H1 (cell line): Measurements from ENCODE around the gene DVL2. TPM values are rescaled to one million over a fixed set of nuclear protein-coding genes. Genes with fewer than 3 reads are reported as not detected.

Experiments
- CTCF ChIA-PET: fragments of 300-600 bp; sonication (Branson Sonifier 250); formaldehyde crosslinking; loops from one replicate; lab custom pipeline; 2021; ENCODE audit not compliant: partially characterized antibody; lab: Charles Lee
- POLR2A ChIA-PET: fragments of 300-600 bp; sonication (Branson Sonifier 250); formaldehyde crosslinking; loops from one replicate; lab custom pipeline; 2021; ENCODE audit warnings: inconsistent platforms; ENCODE audit not compliant: partially characterized antibody; lab: Charles Lee
- DNase-seq, 2 experiments: peaks; one replicate each; pipeline versions ENCODE4 v3.0.0 to v3.0.0-alpha.2; 2010 to 2022; ENCODE audit warnings: low spot score in 2 of 2, low read depth in 1 of 2, mixed read lengths in 1 of 2
- FAIRE-seq: peaks from 2 replicates; lab custom pipeline; 2011; peaks lifted over from hg19 to GRCh38; lab: Jason Lieb, UNC
- H2AFZ ChIP-seq: 2 replicates; pipeline ENCODE4 v1.8.1; 2012; ENCODE audit warnings: low read length, inconsistent platforms
- H2AK5ac ChIP-seq: 2 replicates; pipeline ENCODE4 v1.6.1; 2013; ENCODE audit warnings: low read depth, low read length
- H2BK120ac ChIP-seq: replicated peaks from 2 replicates; pipeline ENCODE3; 2013; ENCODE audit warnings: low read depth, low read length, inconsistent platforms
- H2BK12ac ChIP-seq: 2 replicates; pipeline ENCODE4 v1.6.1; 2013; ENCODE audit warnings: low read depth, low read length
- H2BK15ac ChIP-seq: 2 replicates; pipeline ENCODE4 v1.6.1; 2013; ENCODE audit warnings: low read length
- H2BK20ac ChIP-seq: 2 replicates; pipeline ENCODE4 v1.6.1; 2013; ENCODE audit warnings: low read length
- H2BK5ac ChIP-seq: 2 replicates; pipeline ENCODE4 v1.6.1; 2013; ENCODE audit warnings: low read depth, low read length
- H3K14ac ChIP-seq: 2 replicates; pipeline ENCODE4 v1.6.1; 2013; ENCODE audit warnings: inconsistent platforms; ENCODE audit not compliant: insufficient read length
- H3K18ac ChIP-seq: 2 replicates; pipeline ENCODE4 v1.6.1; 2013; ENCODE audit warnings: low read length; ENCODE audit errors: extremely low read depth
- H3K23ac ChIP-seq: 2 replicates; pipeline ENCODE4 v1.6.1; 2013; ENCODE audit warnings: inconsistent platforms; ENCODE audit not compliant: insufficient read length
- H3K23me2 ChIP-seq: 2 replicates; pipeline ENCODE4 v1.6.1; 2013; ENCODE audit warnings: low read depth, low read length
- H3K27ac ChIP-seq: 2 replicates; pipeline ENCODE4 v1.6.1; 2011; ENCODE audit warnings: low read depth, low read length, inconsistent platforms
- H3K27me3 ChIP-seq, 4 experiments: replicated peaks in 1 of 4; 1 replicate in 1 of 4; 2 replicates in 3 of 4; pipeline versions ENCODE4 v1.6.1 to v1.8.1; 2011 to 2013; ENCODE audit warnings: low read length in 3 of 4, mild to moderate bottlenecking in 3 of 4, inconsistent platforms in 2 of 4, mixed read lengths in 2 of 4, moderate library complexity in 1 of 4; ENCODE audit not compliant: control insufficient read depth in 3 of 4, insufficient read depth in 3 of 4; ENCODE audit errors: extremely low read depth in 1 of 4
- H3K36me3 ChIP-seq, 4 experiments: 2 replicates each; pipeline versions ENCODE4 v1.6.1 to v1.8.1; 2011 to 2013; ENCODE audit warnings: mild to moderate bottlenecking in 4 of 4, low read length in 3 of 4, moderate library complexity in 2 of 4, control low read depth in 1 of 4, inconsistent platforms in 1 of 4; ENCODE audit not compliant: insufficient read depth in 4 of 4, control insufficient read depth in 2 of 4
- H3K4ac ChIP-seq: replicated peaks from 2 replicates; pipeline ENCODE3; 2013; ENCODE audit warnings: low read length, low read depth, mixed read lengths, inconsistent platforms; ENCODE audit not compliant: insufficient read length
- H3K4me1 ChIP-seq, 4 experiments: replicated peaks in 1 of 4; 1 replicate in 1 of 4; 2 replicates in 3 of 4; pipeline versions ENCODE4 v1.6.1 to v1.8.1; 2011 to 2013; ENCODE audit warnings: low read length in 3 of 4, inconsistent platforms in 2 of 4, mixed read lengths in 1 of 4; ENCODE audit not compliant: insufficient read depth in 4 of 4, control insufficient read depth in 3 of 4
- H3K4me2 ChIP-seq, 2 experiments: 2 replicates each; pipeline versions ENCODE4 v1.6.1 to v1.8.1; 2011 to 2013; ENCODE audit warnings: low read depth in 2 of 2, low read length in 2 of 2, control low read depth in 1 of 2, inconsistent platforms in 1 of 2, mild to moderate bottlenecking in 1 of 2; ENCODE audit not compliant: insufficient read depth in 1 of 2
- H3K4me3 ChIP-seq, 4 experiments: fragments of 200-600, 300-600 bp in 1 of 4; sonication (generic), shearing (Covaris generic), sonication (Bioruptor Twin) in 1 of 4; 2 replicates each; pipeline versions ENCODE4 v1.5.1 to v1.8.1; 2011 to 2016; ENCODE audit warnings: low read length in 4 of 4, low read depth in 3 of 4, control low read depth in 2 of 4, inconsistent platforms in 2 of 4, mild to moderate bottlenecking in 2 of 4, mixed read lengths in 1 of 4, moderate library complexity in 1 of 4; ENCODE audit not compliant: insufficient read depth in 2 of 4; ENCODE audit errors: extremely low read depth in 1 of 4
- H3K56ac ChIP-seq: replicated peaks from 2 replicates; pipeline ENCODE3; 2013; ENCODE audit warnings: low read depth, mild to moderate bottlenecking, mixed read lengths, low read length, inconsistent platforms; ENCODE audit not compliant: insufficient read length
- H3K79me1 ChIP-seq: 2 replicates; pipeline ENCODE4 v1.6.1; 2013; ENCODE audit warnings: low read depth, low read length, control low read depth
- H3K79me2 ChIP-seq, 2 experiments: 2 replicates each; pipeline versions ENCODE4 v1.6.1 to v1.8.1; 2012 to 2013; ENCODE audit warnings: low read length in 2 of 2, mild to moderate bottlenecking in 2 of 2, inconsistent platforms in 1 of 2; ENCODE audit not compliant: insufficient read depth in 2 of 2, control insufficient read depth in 1 of 2
- H3K9ac ChIP-seq, 4 experiments: replicated peaks in 1 of 4; 1 replicate in 1 of 4; 2 replicates in 3 of 4; pipeline versions ENCODE4 v1.6.1 to v1.8.1; 2011 to 2013; ENCODE audit warnings: low read depth in 3 of 4, low read length in 3 of 4, control low read depth in 2 of 4, mild to moderate bottlenecking in 2 of 4, moderate library complexity in 2 of 4, inconsistent platforms in 1 of 4; ENCODE audit errors: extremely low read depth in 1 of 4
- H3K9me3 ChIP-seq, 2 experiments: 2 replicates each; pipeline versions ENCODE4 v1.6.1 to v1.8.1; 2012 to 2013; ENCODE audit warnings: mild to moderate bottlenecking in 2 of 2, moderate library complexity in 2 of 2, control low read depth in 1 of 2, inconsistent platforms in 1 of 2, low read depth in 1 of 2, low read length in 1 of 2, mixed read lengths in 1 of 2; ENCODE audit not compliant: insufficient read depth in 2 of 2
- H4K20me1 ChIP-seq, 2 experiments: replicated peaks in 1 of 2; 2 replicates each; pipeline versions ENCODE3 to v1.8.1; 2011 to 2013; ENCODE audit warnings: inconsistent platforms in 2 of 2, low read length in 2 of 2, mild to moderate bottlenecking in 1 of 2; ENCODE audit not compliant: insufficient read depth in 2 of 2, control insufficient read depth in 1 of 2
- H4K5ac ChIP-seq: 2 replicates; pipeline ENCODE4 v1.6.1; 2013; ENCODE audit warnings: low read length, low read depth, mixed read lengths, inconsistent platforms; ENCODE audit not compliant: insufficient read length
- H4K8ac ChIP-seq: 2 replicates; pipeline ENCODE4 v1.8.0; 2013; ENCODE audit warnings: mild to moderate bottlenecking, moderate library complexity, low read length, inconsistent platforms; ENCODE audit not compliant: insufficient read depth; ENCODE audit errors: extremely low read depth
- H4K91ac ChIP-seq: replicated peaks from 2 replicates; pipeline ENCODE3; 2013; ENCODE audit warnings: low read length, mixed read lengths, inconsistent platforms; ENCODE audit not compliant: insufficient read length
- EGR1 ChIP-seq: IDR thresholded peaks from 2 replicates; pipeline ENCODE4 v1.6.1; 2011; ENCODE audit warnings: low read depth, low read length, borderline replicate concordance
- HDAC2 ChIP-seq, 2 experiments: fragments of 300-600 bp in 1 of 2; sonication (generic) in 1 of 2; IDR thresholded peaks; 2 replicates each; pipeline ENCODE4 v1.6.1; 2011 to 2012; ENCODE audit warnings: low read depth in 2 of 2, low read length in 2 of 2, mild to moderate bottlenecking in 2 of 2, moderate library complexity in 2 of 2, borderline replicate concordance in 1 of 2, inconsistent platforms in 1 of 2
- KDM1A ChIP-seq: fragments of 200-600, 300-600 bp; sonication (generic); IDR thresholded peaks from 2 replicates; pipeline ENCODE4 v1.7.1; 2016; ENCODE audit warnings: mild to moderate bottlenecking, low read length, borderline replicate concordance
- RBBP5 ChIP-seq: IDR thresholded peaks from 2 replicates; pipeline ENCODE4 v1.7.1; 2012; ENCODE audit warnings: low read depth, mild to moderate bottlenecking, inconsistent platforms, low read length, moderate library complexity, borderline replicate concordance
- WGBS, 2 experiments: shearing (Covaris generic) in 1 of 2; methylation state at CpG; one replicate each; pipeline versions ENCODE4 v1.1.6 to v1.1.7; 2013 to 2015; ENCODE audit warnings: low lambda C conversion rate in 2 of 2, mixed read lengths in 2 of 2, inconsistent platforms in 1 of 2, low coverage in 1 of 2, missing lambda C conversion rate in 1 of 2; ENCODE audit not compliant: insufficient replicate concordance in 2 of 2, insufficient coverage in 1 of 2, insufficient read length in 1 of 2; ENCODE audit errors: extremely low coverage in 1 of 2, missing lambda C conversion rate in 1 of 2; 5-methylcytosine and 5-hydroxymethylcytosine counted together
- polyA plus RNA-seq, 7 experiments: library from polyadenylated mRNA; depleted of rRNA in 3 of 7; stranded (reverse) in 5 of 7; unstranded in 2 of 7; fragments of >200 nt in 5 of 7; fragments of 200-250 nt in 2 of 7; gene quantifications; 1 replicate in 5 of 7; 2 replicates in 1 of 7; 4 replicates in 1 of 7; pipeline versions ENCODE4 v1.2.1 to v1.2.3, GENCODE V29; 2011 to 2013; ENCODE audit warnings: missing spikeins in 2 of 7, mixed read lengths in 2 of 7
- total RNA-seq: library from RNA; stranded (reverse); fragmentation: NEBNext Ultra II Directional; extraction: Animal tissue kit (Norgen Biotek cat#: 25700); gene quantifications from 2 replicates; pipeline ENCODE4 v1.2.1, GENCODE V29; 2021

DVL2 gene
- total and polyA plus RNA-seq, 2 of the 8 experiments (the other 6 are each of a cell fraction or from before 2014, with no cell fraction given), result 19.0 to 59.6 TPM

DNA sequence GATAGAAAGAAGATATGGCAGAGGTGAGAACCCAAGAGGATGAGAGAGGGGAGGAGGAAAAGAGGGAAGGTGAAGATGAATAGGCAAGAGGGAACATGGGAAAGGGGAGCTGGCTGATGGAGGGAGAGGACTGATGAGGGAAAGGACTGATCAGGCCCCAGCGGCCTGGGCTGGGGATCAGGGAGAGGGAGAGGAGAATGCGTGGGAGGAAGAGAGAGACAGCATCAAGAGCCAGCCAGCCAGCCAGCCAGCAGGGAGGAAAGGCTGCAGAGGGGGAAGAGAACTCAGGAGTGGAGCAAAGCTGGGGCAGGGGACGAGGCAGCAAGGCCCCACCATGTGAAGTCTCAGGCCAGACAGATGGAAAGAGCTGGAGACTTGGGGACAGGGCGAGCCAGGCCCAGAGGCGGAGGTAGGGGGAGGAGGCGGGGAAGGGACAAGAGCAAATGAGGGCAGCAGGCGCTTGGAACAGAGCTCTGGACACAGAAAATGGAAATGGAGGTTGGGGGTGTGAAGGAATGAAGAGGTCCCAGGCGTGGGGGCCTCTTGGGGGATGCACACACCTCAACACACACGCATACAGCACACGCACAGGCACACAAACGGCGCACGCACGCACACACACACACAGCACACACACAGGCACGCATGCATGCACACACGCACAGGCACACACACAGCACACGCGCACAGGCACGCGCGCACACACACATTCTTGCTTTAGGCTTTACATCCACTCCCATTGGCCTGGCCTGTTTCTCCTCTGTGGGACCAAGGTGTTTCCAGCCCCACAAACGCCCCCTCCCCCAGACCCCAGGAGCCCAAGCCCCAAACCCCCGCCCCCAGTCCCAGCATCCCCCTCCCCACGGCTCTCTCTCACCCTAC lies 27.0 kb downstream of the DVL2 start:
- peak overlapping the region; percentile 98 for H3K4ac ChIP-seq
- 69% methylated on average over 18 of the region's 24 CpGs; no CpG with 5 or more reads in 1 of the 2 experiments for WGBS, 2 experiments
- H2BK15ac ChIP-seq, result peak overlapping the region; percentile 100
- peak overlapping the region; percentile 36 to 62 (median 42); a peak in 7 of 8 replicates for H3K4me3 ChIP-seq
- H4K91ac ChIP-seq, result peak overlapping the region; percentile 100
- TF ChIP-seq RBBP5, result 0 out of 2 replicates have a peak, but pooled peaks have one; percentile 6
- peak; percentile 50; the same call in 1 of the 2 replicates for TF ChIP-seq EGR1
- peak; percentile 17; the same call in 1 of the 2 replicates for TF ChIP-seq KDM1A
- no peak for TF ChIP-seq HDAC2 (IDR thresholded peaks at IDR 0.05; ENCODE audit: borderline replicate concordance in 1 of 2, low read depth in 2 of 2, low read length in 2 of 2)
- TF ChIP-seq, all 59 proteins: peak for 3
- Histone ChIP-seq H4K20me1 (peaks cover 3 to 20% of the 10 kb centered on the region in 2 experiments), H2AK5ac (peak overlapping the region; percentile 93), H3K27me3 (no peaks in the 10 kb centered on the region; a peak in 1 of 7 replicates), H3K36me3 (peaks cover 14 to 18% (median 15%) of the 10 kb centered on the region in 4 experiments), H3K27ac (no peak overlapping the region), H4K8ac (no peak overlapping the region; the same call in 1 of the 2 replicates), H3K79me2 (peaks cover 0 to 52% of the 10 kb centered on the region in 2 experiments; a peak in 2 of 4 replicates), H2BK12ac (peak overlapping the region; percentile 94; the same call in 1 of the 2 replicates), H3K9ac (peak overlapping the region in 3 of 4 experiments; percentile 29 to 45 (median 40); a peak in 3 of 7 replicates), H4K5ac (peak overlapping the region; percentile 41), H3K56ac (no peak overlapping the region), H2BK5ac (peak overlapping the region; percentile 86), H3K18ac (peak overlapping the region; percentile 94), H2BK20ac (0 out of 2 replicates have a peak overlapping the region, but pooled peaks have one; percentile 93), H3K4me2 (peak overlapping the region; percentile 71 to 91), H3K23me2 (peaks cover 26% of the 10 kb centered on the region; the same call in 1 of the 2 replicates), H3K9me3 (no peaks in the 10 kb centered on the region), H3K4me1 (peaks cover 8 to 42% (median 32%) of the 10 kb centered on the region in 4 experiments), H3K23ac (no peak overlapping the region), H2AFZ (no peak overlapping the region), H3K14ac (no peak overlapping the region), H3K79me1 (peaks cover 26% of the 10 kb centered on the region), H2BK120ac (peak overlapping the region; percentile 84)
- FAIRE-seq, result no peak
- DNase-seq, result no peak
- POLR2A ChIA-PET, result interaction anchor here (0.7 to 2.5 kb wide), 17 partner anchors 11 to 395 kb away, joined by 3 to 18 read pairs (median 5); partner anchors contain the start of genes ACADVL, CLDN7, CTDNEP1 and DLG4
- CTCF ChIA-PET, result interaction anchor here (0.6 to 2.4 kb wide), 7 partner anchors 14 to 162 kb away, joined by 3 to 10 read pairs (median 3); no protein-coding TSS in a partner anchor
